Neural cell (in vitro differentiated cells): Measurements from ENCODE around the gene NUDT4.

Experiments used
- EP300 ChIP-seq: fragments of 450-650 bp; conservative IDR thresholded peaks from 2 replicates; pipeline ENCODE4 v1.6.1; 2014; ENCODE audit warnings: antibody characterized with exemption, mild to moderate bottlenecking, moderate library complexity; ENCODE audit not compliant: poor library complexity, severe bottlenecking
- EZH2 ChIP-seq: fragments of 200-600, 300-800 bp; shearing (Covaris generic), sonication (generic); IDR thresholded peaks from 2 replicates; pipeline ENCODE4 v1.6.1; 2014; ENCODE audit warnings: antibody characterized with exemption, low read length, borderline replicate concordance, mild to moderate bottlenecking; ENCODE audit not compliant: insufficient read depth, poor library complexity, severe bottlenecking
- POLR2AphosphoS5 ChIP-seq: IDR thresholded peaks from 2 replicates; pipeline ENCODE4 v1.6.1; 2012
- RAD21 ChIP-seq: fragments of 450-650 bp; conservative IDR thresholded peaks from 2 replicates; pipeline ENCODE4 v1.6.1; 2014; ENCODE audit warnings: antibody characterized with exemption, mild to moderate bottlenecking, moderate library complexity
- TAF1 ChIP-seq: IDR thresholded peaks from 2 replicates; pipeline ENCODE4 v1.6.1; 2012; ENCODE audit warnings: low read depth
- TF ChIP-seq, protein P1 (sequence below): fragments of 450-650 bp; IDR thresholded peaks from 2 replicates; pipeline ENCODE4 v1.5.1; 2014; ENCODE audit warnings: antibody characterized with exemption, mild to moderate bottlenecking, moderate library complexity; ENCODE audit not compliant: poor library complexity, severe bottlenecking
- TF ChIP-seq, protein P2 (sequence below): IDR thresholded peaks from 2 replicates; pipeline ENCODE4 v1.6.1; 2012; ENCODE audit warnings: borderline replicate concordance

DNA sequence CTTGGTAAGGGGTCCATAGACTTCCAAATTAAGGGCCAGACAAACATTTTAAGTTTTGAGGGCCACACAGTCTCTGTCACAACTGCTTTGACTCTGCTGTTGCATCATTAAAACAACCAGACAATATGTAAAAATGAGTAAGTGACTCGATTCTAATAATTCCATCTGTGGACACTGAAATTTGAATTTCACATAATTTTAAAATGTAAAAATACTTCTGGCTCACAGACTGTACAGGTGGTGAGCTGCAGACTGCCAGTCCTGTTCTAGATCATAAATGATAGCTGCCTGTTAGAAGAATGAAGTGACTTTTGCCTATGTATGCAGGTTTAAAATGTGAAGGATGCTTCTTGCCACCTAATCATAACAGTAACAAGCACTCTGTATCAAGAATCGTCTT is 15.7 kb downstream of the NUDT4 start:
- TF ChIP-seq, protein P1, sequence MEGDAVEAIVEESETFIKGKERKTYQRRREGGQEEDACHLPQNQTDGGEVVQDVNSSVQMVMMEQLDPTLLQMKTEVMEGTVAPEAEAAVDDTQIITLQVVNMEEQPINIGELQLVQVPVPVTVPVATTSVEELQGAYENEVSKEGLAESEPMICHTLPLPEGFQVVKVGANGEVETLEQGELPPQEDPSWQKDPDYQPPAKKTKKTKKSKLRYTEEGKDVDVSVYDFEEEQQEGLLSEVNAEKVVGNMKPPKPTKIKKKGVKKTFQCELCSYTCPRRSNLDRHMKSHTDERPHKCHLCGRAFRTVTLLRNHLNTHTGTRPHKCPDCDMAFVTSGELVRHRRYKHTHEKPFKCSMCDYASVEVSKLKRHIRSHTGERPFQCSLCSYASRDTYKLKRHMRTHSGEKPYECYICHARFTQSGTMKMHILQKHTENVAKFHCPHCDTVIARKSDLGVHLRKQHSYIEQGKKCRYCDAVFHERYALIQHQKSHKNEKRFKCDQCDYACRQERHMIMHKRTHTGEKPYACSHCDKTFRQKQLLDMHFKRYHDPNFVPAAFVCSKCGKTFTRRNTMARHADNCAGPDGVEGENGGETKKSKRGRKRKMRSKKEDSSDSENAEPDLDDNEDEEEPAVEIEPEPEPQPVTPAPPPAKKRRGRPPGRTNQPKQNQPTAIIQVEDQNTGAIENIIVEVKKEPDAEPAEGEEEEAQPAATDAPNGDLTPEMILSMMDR, result no peak
- TF ChIP-seq EP300 (no peak), TAF1 (no peak), POLR2AphosphoS5 (no peak), RAD21 (no peak), EZH2 (no peak)
- TF ChIP-seq, protein P2, sequence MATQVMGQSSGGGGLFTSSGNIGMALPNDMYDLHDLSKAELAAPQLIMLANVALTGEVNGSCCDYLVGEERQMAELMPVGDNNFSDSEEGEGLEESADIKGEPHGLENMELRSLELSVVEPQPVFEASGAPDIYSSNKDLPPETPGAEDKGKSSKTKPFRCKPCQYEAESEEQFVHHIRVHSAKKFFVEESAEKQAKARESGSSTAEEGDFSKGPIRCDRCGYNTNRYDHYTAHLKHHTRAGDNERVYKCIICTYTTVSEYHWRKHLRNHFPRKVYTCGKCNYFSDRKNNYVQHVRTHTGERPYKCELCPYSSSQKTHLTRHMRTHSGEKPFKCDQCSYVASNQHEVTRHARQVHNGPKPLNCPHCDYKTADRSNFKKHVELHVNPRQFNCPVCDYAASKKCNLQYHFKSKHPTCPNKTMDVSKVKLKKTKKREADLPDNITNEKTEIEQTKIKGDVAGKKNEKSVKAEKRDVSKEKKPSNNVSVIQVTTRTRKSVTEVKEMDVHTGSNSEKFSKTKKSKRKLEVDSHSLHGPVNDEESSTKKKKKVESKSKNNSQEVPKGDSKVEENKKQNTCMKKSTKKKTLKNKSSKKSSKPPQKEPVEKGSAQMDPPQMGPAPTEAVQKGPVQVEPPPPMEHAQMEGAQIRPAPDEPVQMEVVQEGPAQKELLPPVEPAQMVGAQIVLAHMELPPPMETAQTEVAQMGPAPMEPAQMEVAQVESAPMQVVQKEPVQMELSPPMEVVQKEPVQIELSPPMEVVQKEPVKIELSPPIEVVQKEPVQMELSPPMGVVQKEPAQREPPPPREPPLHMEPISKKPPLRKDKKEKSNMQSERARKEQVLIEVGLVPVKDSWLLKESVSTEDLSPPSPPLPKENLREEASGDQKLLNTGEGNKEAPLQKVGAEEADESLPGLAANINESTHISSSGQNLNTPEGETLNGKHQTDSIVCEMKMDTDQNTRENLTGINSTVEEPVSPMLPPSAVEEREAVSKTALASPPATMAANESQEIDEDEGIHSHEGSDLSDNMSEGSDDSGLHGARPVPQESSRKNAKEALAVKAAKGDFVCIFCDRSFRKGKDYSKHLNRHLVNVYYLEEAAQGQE, result no peak
